ENCODE measurements around the gene PDZRN3.
A peak's percentile ranks its signal among the peaks of the same experiment; 100 is the strongest.

PDZRN3 gene

GRCh38 chr3:73655197-73655596 lies 30.5 kb upstream of the PDZRN3 start:
- Histone ChIP-seq H3K4me1 (ENCODE audit: control insufficient read depth, insufficient read depth, low read length) (no peaks in the 10 kb centered on the region), H3K27me3 (ENCODE audit: control insufficient read depth, insufficient read depth, low read length) (no peaks in the 10 kb centered on the region), H3K9ac (ENCODE audit: low read length) (no peak overlapping the region), H3K4me3 (ENCODE audit: low read length) (no peak overlapping the region), H3K9me3 (ENCODE audit: control insufficient read depth, low read length) (no peaks in the 10 kb centered on the region), H3K36me3 (ENCODE audit: control insufficient read depth, insufficient read depth, low read length) (no peaks in the 10 kb centered on the region)

- H3K9me3 ChIP-seq (ENCODE audit: control insufficient read depth, low read length): no peaks in the 10 kb centered on the region
- H3K9ac ChIP-seq (ENCODE audit: low read length): no peak overlapping the region
- no peaks in the 10 kb centered on the region for H3K4me1 ChIP-seq (ENCODE audit: control insufficient read depth, insufficient read depth, low read length)
- H3K4me3 ChIP-seq (ENCODE audit: low read length): no peak overlapping the region
- no peaks in the 10 kb centered on the region for H3K27me3 ChIP-seq (ENCODE audit: control insufficient read depth, insufficient read depth, low read length)
- H3K36me3 ChIP-seq (ENCODE audit: control insufficient read depth, insufficient read depth, low read length): no peaks in the 10 kb centered on the region
Observed at GRCh38 chr3:73653877-73654276, 29.1 kb upstream of the PDZRN3 start.

- Histone ChIP-seq H3K9me3 (ENCODE audit: control insufficient read depth, low read length) (no peaks in the 10 kb centered on the region), H3K36me3 (ENCODE audit: control insufficient read depth, insufficient read depth, low read length) (no peaks in the 10 kb centered on the region), H3K4me1 (ENCODE audit: control insufficient read depth, insufficient read depth, low read length) (no peaks in the 10 kb centered on the region), H3K9ac (ENCODE audit: low read length) (no peak overlapping the region), H3K4me3 (ENCODE audit: low read length) (no peak overlapping the region), H3K27me3 (ENCODE audit: control insufficient read depth, insufficient read depth, low read length) (no peaks in the 10 kb centered on the region)
Observed at GRCh38 chr3:73653351-73653750, 28.6 kb upstream of the PDZRN3 start.

GRCh38 chr3:73652896-73653295 lies 28.2 kb upstream of the PDZRN3 start:
- Histone ChIP-seq H3K9ac (ENCODE audit: low read length) (no peak overlapping the region), H3K4me3 (ENCODE audit: low read length) (no peak overlapping the region), H3K4me1 (ENCODE audit: control insufficient read depth, insufficient read depth, low read length) (no peaks in the 10 kb centered on the region), H3K27me3 (ENCODE audit: control insufficient read depth, insufficient read depth, low read length) (no peaks in the 10 kb centered on the region), H3K36me3 (ENCODE audit: control insufficient read depth, insufficient read depth, low read length) (no peaks in the 10 kb centered on the region), H3K9me3 (ENCODE audit: control insufficient read depth, low read length) (no peaks in the 10 kb centered on the region)

GRCh38 chr3:73637042-73637441 lies 12.3 kb upstream of the PDZRN3 start:
- Histone ChIP-seq H3K36me3 (ENCODE audit: control insufficient read depth, insufficient read depth, low read length) (no peaks in the 10 kb centered on the region), H3K9ac (ENCODE audit: low read length) (no peak overlapping the region), H3K4me3 (ENCODE audit: low read length) (no peak overlapping the region), H3K27me3 (ENCODE audit: control insufficient read depth, insufficient read depth, low read length) (no peaks in the 10 kb centered on the region), H3K4me1 (ENCODE audit: control insufficient read depth, insufficient read depth, low read length) (no peaks in the 10 kb centered on the region), H3K9me3 (ENCODE audit: control insufficient read depth, low read length) (no peaks in the 10 kb centered on the region)

- H3K9ac ChIP-seq (ENCODE audit: low read length): no peak overlapping the region
- H3K36me3 ChIP-seq (ENCODE audit: control insufficient read depth, insufficient read depth, low read length): no peaks in the 10 kb centered on the region
- H3K4me1 ChIP-seq (ENCODE audit: control insufficient read depth, insufficient read depth, low read length): no peaks in the 10 kb centered on the region
- no peaks in the 10 kb centered on the region for H3K9me3 ChIP-seq (ENCODE audit: control insufficient read depth, low read length)
- no peaks in the 10 kb centered on the region for H3K27me3 ChIP-seq (ENCODE audit: control insufficient read depth, insufficient read depth, low read length)
- H3K4me3 ChIP-seq (ENCODE audit: low read length): no peak overlapping the region
Observed at GRCh38 chr3:73635254-73635653, 10.5 kb upstream of the PDZRN3 start.

GRCh38 chr3:73633916-73634344 lies 9.2 kb upstream of the PDZRN3 start:
- Histone ChIP-seq H3K27me3 (ENCODE audit: control insufficient read depth, insufficient read depth, low read length) (no peaks in the 10 kb centered on the region), H3K9me3 (ENCODE audit: control insufficient read depth, low read length) (no peaks in the 10 kb centered on the region), H3K4me3 (ENCODE audit: low read length) (no peak overlapping the region), H3K9ac (ENCODE audit: low read length) (no peak overlapping the region), H3K4me1 (ENCODE audit: control insufficient read depth, insufficient read depth, low read length) (no peaks in the 10 kb centered on the region), H3K36me3 (ENCODE audit: control insufficient read depth, insufficient read depth, low read length) (no peaks in the 10 kb centered on the region)

GRCh38 chr3:73633453-73633852 lies 8.7 kb upstream of the PDZRN3 start:
- Histone ChIP-seq H3K27me3 (ENCODE audit: control insufficient read depth, insufficient read depth, low read length) (no peaks in the 10 kb centered on the region), H3K9ac (ENCODE audit: low read length) (no peak overlapping the region), H3K4me1 (ENCODE audit: control insufficient read depth, insufficient read depth, low read length) (no peaks in the 10 kb centered on the region), H3K4me3 (ENCODE audit: low read length) (no peak overlapping the region), H3K36me3 (ENCODE audit: control insufficient read depth, insufficient read depth, low read length) (no peaks in the 10 kb centered on the region), H3K9me3 (ENCODE audit: control insufficient read depth, low read length) (no peaks in the 10 kb centered on the region)

- H3K9ac ChIP-seq (ENCODE audit: low read length): no peak overlapping the region
- H3K9me3 ChIP-seq (ENCODE audit: control insufficient read depth, low read length): no peaks in the 10 kb centered on the region
- no peak overlapping the region for H3K4me3 ChIP-seq (ENCODE audit: low read length)
- no peaks in the 10 kb centered on the region for H3K36me3 ChIP-seq (ENCODE audit: control insufficient read depth, insufficient read depth, low read length)
- peaks cover 17% of the 10 kb centered on the region for H3K27me3 ChIP-seq (ENCODE audit: control insufficient read depth, insufficient read depth, low read length)
- no peaks in the 10 kb centered on the region for H3K4me1 ChIP-seq (ENCODE audit: control insufficient read depth, insufficient read depth, low read length)
Observed at GRCh38 chr3:73626106-73626505, 1.4 kb upstream of the PDZRN3 start.

GRCh38 chr3:73624017-73624820 lies 522 bp downstream of the PDZRN3 start:
- no peaks in the 10 kb centered on the region for H3K9me3 ChIP-seq (ENCODE audit: control insufficient read depth, low read length)
- H3K27me3 ChIP-seq (ENCODE audit: control insufficient read depth, insufficient read depth, low read length): peaks cover 17% of the 10 kb centered on the region
- H3K36me3 ChIP-seq (ENCODE audit: control insufficient read depth, insufficient read depth, low read length): no peaks in the 10 kb centered on the region
- peak overlapping the region; percentile 64 for H3K9ac ChIP-seq (ENCODE audit: low read length)
- H3K4me1 ChIP-seq (ENCODE audit: control insufficient read depth, insufficient read depth, low read length): no peaks in the 10 kb centered on the region
- H3K4me3 ChIP-seq (ENCODE audit: low read length): peak overlapping the region; percentile 50

GRCh38 chr3:73623346-73623745 lies 1.4 kb downstream of the PDZRN3 start:
- Histone ChIP-seq H3K4me3 (ENCODE audit: low read length) (peak overlapping the region; percentile 38), H3K9ac (ENCODE audit: low read length) (peak overlapping the region; percentile 64), H3K4me1 (ENCODE audit: control insufficient read depth, insufficient read depth, low read length) (no peaks in the 10 kb centered on the region), H3K9me3 (ENCODE audit: control insufficient read depth, low read length) (no peaks in the 10 kb centered on the region), H3K36me3 (ENCODE audit: control insufficient read depth, insufficient read depth, low read length) (no peaks in the 10 kb centered on the region), H3K27me3 (ENCODE audit: control insufficient read depth, insufficient read depth, low read length) (peaks cover 17% of the 10 kb centered on the region)

- Histone ChIP-seq H3K4me3 (ENCODE audit: low read length) (no peak overlapping the region), H3K36me3 (ENCODE audit: control insufficient read depth, insufficient read depth, low read length) (no peaks in the 10 kb centered on the region), H3K27me3 (ENCODE audit: control insufficient read depth, insufficient read depth, low read length) (peaks cover 17% of the 10 kb centered on the region), H3K9ac (ENCODE audit: low read length) (peak overlapping the region; percentile 64), H3K4me1 (ENCODE audit: control insufficient read depth, insufficient read depth, low read length) (no peaks in the 10 kb centered on the region), H3K9me3 (ENCODE audit: control insufficient read depth, low read length) (no peaks in the 10 kb centered on the region)
Observed at GRCh38 chr3:73622091-73622805, 2.5 kb downstream of the PDZRN3 start.

Measured in mucosa of stomach (tissue), 1 donor.